Neuronal stem cell (in vitro differentiated cells): ENCODE measurements around the gene DGKQ.

Source experiments
- DNase-seq: peaks from one replicate; pipeline ENCODE4 v3.0.0-alpha.2; 2013; ENCODE audit warnings: low spot score
- H2AFZ ChIP-seq: one replicate; pipeline ENCODE4 v1.6.1; 2013; ENCODE audit warnings: mild to moderate bottlenecking, low read length, inconsistent platforms
- H2AK5ac ChIP-seq: 2 replicates; pipeline ENCODE4 v1.6.1; 2013; ENCODE audit warnings: low read depth, mild to moderate bottlenecking, inconsistent platforms, low read length, moderate library complexity, mixed read lengths
- H2BK120ac ChIP-seq: 2 replicates; pipeline ENCODE4 v1.6.1; 2013; ENCODE audit warnings: low read depth, mild to moderate bottlenecking, inconsistent platforms, low read length, moderate library complexity, mixed read lengths
- H2BK12ac ChIP-seq: one replicate; pipeline ENCODE4 v1.6.1; 2013; ENCODE audit warnings: low read length, inconsistent platforms
- H2BK15ac ChIP-seq: 2 replicates; pipeline ENCODE4 v1.6.1; 2013; ENCODE audit warnings: mild to moderate bottlenecking, low read length, inconsistent platforms, mixed read lengths
- H2BK5ac ChIP-seq: one replicate; pipeline ENCODE4 v1.6.1; 2013; ENCODE audit warnings: inconsistent platforms, mild to moderate bottlenecking, low read length, moderate library complexity
- H3K14ac ChIP-seq: one replicate; pipeline ENCODE4 v1.6.1; 2013; ENCODE audit warnings: low read length, inconsistent platforms
- H3K18ac ChIP-seq: 2 replicates; pipeline ENCODE4 v1.6.1; 2013; ENCODE audit warnings: low read length, inconsistent platforms
- H3K23ac ChIP-seq: 2 replicates; pipeline ENCODE4 v1.6.1; 2013; ENCODE audit warnings: low read depth, mild to moderate bottlenecking, mixed read lengths, low read length, inconsistent platforms; ENCODE audit not compliant: poor library complexity
- H3K27ac ChIP-seq: replicated peaks from 3 replicates; pipeline ENCODE4 v1.5.1; 2013; ENCODE audit warnings: low read length, inconsistent platforms
- H3K27me3 ChIP-seq, 3 experiments: 2 replicates each; pipeline ENCODE4 v1.6.1; 2013; ENCODE audit warnings: low read length in 3 of 3, mild to moderate bottlenecking in 2 of 3, inconsistent platforms in 1 of 3, low read depth in 1 of 3, mixed read lengths in 1 of 3, moderate library complexity in 1 of 3; ENCODE audit not compliant: control insufficient read depth in 3 of 3, insufficient read depth in 3 of 3
- H3K36me3 ChIP-seq, 2 donors: replicated peaks in 1 of 2; 2 replicates each; pipeline ENCODE4 v1.6.1; 2013; ENCODE audit warnings: low read length in 2 of 2; ENCODE audit not compliant: control insufficient read depth in 2 of 2, insufficient read depth in 2 of 2
- H3K4ac ChIP-seq: 2 replicates; pipeline ENCODE4 v1.6.1; 2013; ENCODE audit warnings: inconsistent platforms, mild to moderate bottlenecking, low read length, moderate library complexity
- H3K4me1 ChIP-seq, 2 donors: 1 replicate in 1 of 2; 2 replicates in 1 of 2; pipeline ENCODE4 v1.6.1; 2013; ENCODE audit warnings: low read length in 2 of 2, low read depth in 1 of 2; ENCODE audit not compliant: control insufficient read depth in 2 of 2, insufficient read depth in 1 of 2
- H3K4me2 ChIP-seq: one replicate; pipeline ENCODE4 v1.6.1; 2013; ENCODE audit warnings: mild to moderate bottlenecking, low read length, inconsistent platforms; ENCODE audit not compliant: insufficient read depth, poor library complexity, severe bottlenecking
- H3K4me3 ChIP-seq, 2 donors: 2 replicates each; pipeline ENCODE4 v1.5.1; 2013; ENCODE audit warnings: low read length in 2 of 2, mild to moderate bottlenecking in 2 of 2, inconsistent platforms in 1 of 2, moderate library complexity in 1 of 2
- H3K79me1 ChIP-seq: one replicate; pipeline ENCODE4 v1.6.1; 2013; ENCODE audit warnings: low read depth, mild to moderate bottlenecking, inconsistent platforms, low read length, moderate library complexity
- H3K9ac ChIP-seq: one replicate; pipeline ENCODE4 v1.6.1; 2013; ENCODE audit warnings: mild to moderate bottlenecking, low read depth, low read length, inconsistent platforms; ENCODE audit not compliant: poor library complexity
- H3K9me3 ChIP-seq, 2 donors: replicated peaks in 1 of 2; 2 replicates each; pipeline versions ENCODE3 to v1.6.1; 2013; ENCODE audit warnings: low read length in 2 of 2, mild to moderate bottlenecking in 2 of 2, inconsistent platforms in 1 of 2, low read depth in 1 of 2, mixed read lengths in 1 of 2, moderate library complexity in 1 of 2; ENCODE audit not compliant: control insufficient read depth in 2 of 2, insufficient read depth in 1 of 2
- H4K8ac ChIP-seq: one replicate; pipeline ENCODE4 v1.6.1; 2013; ENCODE audit warnings: low read depth, mild to moderate bottlenecking, inconsistent platforms, low read length, moderate library complexity
- H4K91ac ChIP-seq: one replicate; pipeline ENCODE4 v1.6.1; 2013; ENCODE audit warnings: low read length, low read depth, mild to moderate bottlenecking, inconsistent platforms; ENCODE audit not compliant: poor library complexity
- whole genome bisulfite sequencing, 2 donors: extraction: QIAGEN DNeasy Blood & Tissue Kit; methylation state at CpG; one replicate each; pipeline ENCODE4 v1.1.7; 2013; ENCODE audit warnings: missing lambda C conversion rate in 2 of 2, mixed read lengths in 1 of 2; ENCODE audit not compliant: insufficient read length in 2 of 2, insufficient replicate concordance in 1 of 2; ENCODE audit errors: extremely low coverage in 2 of 2; 5-methylcytosine and 5-hydroxymethylcytosine counted together

Gene DGKQ

DNA sequence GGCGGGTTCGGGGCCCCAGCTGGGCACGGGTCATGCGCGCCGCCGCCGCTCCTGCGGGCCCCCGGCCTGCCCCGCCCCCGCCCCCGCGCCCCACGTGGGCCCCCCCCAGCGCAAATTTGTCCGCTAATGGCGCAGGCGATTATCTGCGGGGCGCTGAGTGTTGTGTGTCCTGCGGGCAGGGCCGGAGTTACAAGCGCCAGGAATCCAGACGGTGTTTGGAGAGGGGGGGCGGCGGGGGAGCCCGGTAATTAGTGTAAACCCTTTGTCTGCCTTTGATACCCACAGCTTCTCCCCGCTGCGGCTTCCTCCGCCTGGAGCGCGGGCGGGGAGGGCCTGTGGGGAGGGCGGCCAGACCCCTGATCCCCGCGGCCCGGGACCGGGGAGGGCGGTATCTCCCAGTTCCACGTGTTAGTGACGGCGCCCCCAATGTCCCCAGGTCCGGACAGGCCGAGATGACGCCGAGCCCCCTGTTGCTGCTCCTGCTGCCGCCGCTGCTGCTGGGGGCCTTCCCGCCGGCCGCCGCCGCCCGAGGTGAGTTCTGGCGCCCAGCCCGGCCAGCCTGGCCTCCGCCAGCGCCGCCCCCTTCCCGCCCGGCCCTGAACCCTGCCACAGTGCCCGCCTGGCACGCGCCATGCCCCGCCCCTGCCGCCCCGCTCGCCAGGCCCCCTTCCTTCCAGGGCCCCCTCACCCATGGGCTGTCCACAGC lies 38.8 kb upstream of the DGKQ start:
- H2BK5ac ChIP-seq = peak overlapping the region; percentile 22
- peak overlapping the region; percentile 99 for H2AK5ac ChIP-seq
- peak overlapping the region; percentile 89 for H3K4me2 ChIP-seq
- peak overlapping the region; percentile 60 for H3K9ac ChIP-seq
- no peak overlapping the region for H3K27ac ChIP-seq
- DNase-seq = no peak
- H3K4me3 ChIP-seq = peak overlapping the region; percentile 55 to 80
- WGBS, 2 donors = no CpG with 5 or more reads among the region's 69 CpGs
- H2BK12ac ChIP-seq = no peak overlapping the region
- peaks cover 7 to 20% of the 10 kb centered on the region in 2 donors for H3K36me3 ChIP-seq
- peaks cover 13 to 35% (median 31%) of the 10 kb centered on the region in 3 experiments for H3K27me3 ChIP-seq
- peak overlapping the region; percentile 78 for H2BK15ac ChIP-seq
- no peak overlapping the region for H4K91ac ChIP-seq
- H3K4me1 ChIP-seq = peaks cover 39% of the 10 kb centered on the region in 2 donors
- H3K14ac ChIP-seq = peak overlapping the region; percentile 21
- no peak overlapping the region for H3K4ac ChIP-seq
- peak overlapping the region; percentile 49 for H2AFZ ChIP-seq
- no peak overlapping the region for H2BK120ac ChIP-seq
- peaks cover 25% of the 10 kb centered on the region for H3K79me1 ChIP-seq
- H4K8ac ChIP-seq = no peak overlapping the region
- no peaks in the 10 kb centered on the region for H3K9me3 ChIP-seq
- peak overlapping the region; percentile 85 for H3K23ac ChIP-seq
- peak overlapping the region; percentile 89 for H3K18ac ChIP-seq

- peak overlapping the region; percentile 18 for H3K4me2 ChIP-seq
- no peak overlapping the region for H2AFZ ChIP-seq
- no peak overlapping the region for H2AK5ac ChIP-seq
- no peak overlapping the region for H3K9ac ChIP-seq
- H4K8ac ChIP-seq = no peak overlapping the region
- H2BK15ac ChIP-seq = no peak overlapping the region
- H3K36me3 ChIP-seq = peaks cover 7 to 20% of the 10 kb centered on the region in 2 donors
- H3K27ac ChIP-seq = no peak overlapping the region
- no peak overlapping the region for H3K4ac ChIP-seq
- peaks cover 13 to 39% (median 36%) of the 10 kb centered on the region in 3 experiments for H3K27me3 ChIP-seq
- H2BK5ac ChIP-seq = no peak overlapping the region
- no peak overlapping the region for H3K23ac ChIP-seq
- H3K14ac ChIP-seq = no peak overlapping the region
- H3K18ac ChIP-seq = no peak overlapping the region
- H3K4me1 ChIP-seq = peaks cover 38 to 39% of the 10 kb centered on the region in 2 donors
- no CpG with 5 or more reads among the region's 69 CpGs for WGBS, 2 donors
- DNase-seq = no peak
- H2BK120ac ChIP-seq = no peak overlapping the region
- H3K4me3 ChIP-seq = peak overlapping the region; percentile 55 to 71
- peaks cover 20% of the 10 kb centered on the region for H3K79me1 ChIP-seq
- H4K91ac ChIP-seq = no peak overlapping the region
- H3K9me3 ChIP-seq = no peaks in the 10 kb centered on the region
- H2BK12ac ChIP-seq = no peak overlapping the region
Observed at GRCh38 chr4:1011666-1012033, 38.3 kb upstream of the DGKQ start.

DNA sequence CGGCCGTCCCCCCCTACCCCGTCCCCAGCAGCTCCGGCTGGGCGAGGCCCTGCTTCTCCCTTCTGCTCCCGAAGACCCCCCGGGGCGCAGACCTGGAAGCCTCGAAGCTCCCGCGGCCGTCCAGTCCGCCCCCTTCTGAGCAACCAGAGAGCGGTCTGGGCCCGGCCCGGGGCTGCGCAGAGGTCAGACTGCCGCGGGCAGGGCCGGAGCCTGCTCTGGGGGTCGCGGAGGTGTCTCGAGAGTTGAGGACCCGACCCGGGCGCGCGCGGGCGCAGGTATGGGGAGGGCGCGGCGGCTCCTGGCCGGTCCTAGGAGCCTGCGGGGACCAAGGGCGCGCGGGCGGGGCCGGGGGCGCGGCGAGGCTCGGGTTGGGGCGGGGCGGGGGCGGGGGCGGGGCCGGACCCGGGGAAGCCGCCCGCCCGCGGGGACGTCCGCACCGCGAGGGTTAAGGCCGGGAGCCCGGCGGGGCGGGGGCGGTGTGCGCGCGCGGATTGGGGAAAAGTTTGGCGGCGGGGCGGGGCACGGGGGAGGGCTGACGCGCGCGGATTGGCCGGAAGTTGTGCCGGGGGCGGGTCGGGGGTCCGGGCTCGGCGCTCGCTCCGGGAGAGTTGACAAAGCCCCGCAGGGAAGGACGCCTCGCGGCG lies 37.8 kb upstream of the DGKQ start, which contains the start of gene FGFRL1:
FGFRL1 (plus strand) TSS at position 605 of the 644 bp plus-strand sequence. CDS start 860 bp downstream, outside the sequence.
- peaks cover 38 to 39% of the 10 kb centered on the region in 2 donors for H3K4me1 ChIP-seq
- H3K14ac ChIP-seq = peak within 1 kb of the TSS; percentile 21
- no peak within 1 kb of the TSS for H4K8ac ChIP-seq
- peaks cover 7 to 20% of the 10 kb centered on the region in 2 donors for H3K36me3 ChIP-seq
- H3K27ac ChIP-seq = no peak within 1 kb of the TSS
- peaks cover 15% of the 10 kb centered on the region for H3K79me1 ChIP-seq
- peak within 1 kb of the TSS; percentile 43 for H2BK5ac ChIP-seq
- peak within 1 kb of the TSS; percentile 85 for H3K23ac ChIP-seq
- peak within 1 kb of the TSS; percentile 89 for H3K4me2 ChIP-seq
- H3K9me3 ChIP-seq = no peaks in the 10 kb centered on the region
- peaks cover 13 to 44% (median 38%) of the 10 kb centered on the region in 3 experiments for H3K27me3 ChIP-seq
- peak within 1 kb of the TSS; percentile 55 to 80 for H3K4me3 ChIP-seq
- H3K18ac ChIP-seq = peak within 1 kb of the TSS; percentile 89
- peak within 1 kb of the TSS; percentile 60 for H3K9ac ChIP-seq
- H4K91ac ChIP-seq = no peak within 1 kb of the TSS
- H2AFZ ChIP-seq = peak within 1 kb of the TSS; percentile 93
- no peak within 1 kb of the TSS for H3K4ac ChIP-seq
- WGBS, 2 donors = no CpG with 5 or more reads among the region's 89 CpGs
- H2BK15ac ChIP-seq = peak within 1 kb of the TSS; percentile 78
- H2AK5ac ChIP-seq = peak within 1 kb of the TSS; percentile 99
- H2BK12ac ChIP-seq = no peak within 1 kb of the TSS
- peak; percentile 88 for DNase-seq
- H2BK120ac ChIP-seq = no peak within 1 kb of the TSS
